ENCODE measurements around the gene WRNIP1. TPM values are rescaled to one million over a fixed set of nuclear protein-coding genes. Genes with fewer than 3 reads are reported as not detected.

The WRNIP1 gene
- total and polyA plus RNA-seq, 2 donors (not counting 1 experiment from before 2014, with no cell fraction given) = 29.7 to 40.8 TPM

GRCh38 chr6:2737885-2738284, 27.3 kb upstream of the WRNIP1 start:
- Histone ChIP-seq H3K9ac (ENCODE audit: insufficient read depth, low read length) (no peak overlapping the region), H3K4me3 (replicated peaks in 1 of 4; ENCODE audit: control extremely low read depth in 1 of 4, insufficient read depth in 1 of 4, low read depth in 3 of 4, low read length in 4 of 4) (no peak overlapping the region), H4K20me1 (ENCODE audit: control insufficient read depth, extremely low read depth, insufficient read depth, low read length) (no peaks in the 10 kb centered on the region), H3K4me2 (ENCODE audit: extremely low read depth, insufficient read depth, low read length) (no peak overlapping the region), H3K27ac (ENCODE audit: insufficient read depth, low read length) (no peak overlapping the region), H3K79me2 (ENCODE audit: control insufficient read depth, insufficient read depth, low read length) (no peaks in the 10 kb centered on the region), H3K4me1 (ENCODE audit: control insufficient read depth, extremely low read depth, insufficient read depth, low read length) (no peaks in the 10 kb centered on the region), H2AFZ (ENCODE audit: low read length) (no peak overlapping the region), H3K27me3 (ENCODE audit: control insufficient read depth, insufficient read depth, low read length) (no peaks in the 10 kb centered on the region), H3K9me3 (ENCODE audit: control insufficient read depth, insufficient read depth, low read depth, low read length) (no peaks in the 10 kb centered on the region), H3K36me3 (ENCODE audit: control insufficient read depth, insufficient read depth, low read length) (no peaks in the 10 kb centered on the region)
- no peak for DNase-seq (ENCODE audit: low read depth in 2 of 2)
- no peak for TF ChIP-seq EZH2 (IDR thresholded peaks at IDR 0.05; ENCODE audit: low read length, missing control alignments)
- TF ChIP-seq CTCF (conservative IDR thresholded peaks at IDR 0.05 in 1 of 2, IDR thresholded peaks at IDR 0.05 in 1 of 2; ENCODE audit: low read depth in 1 of 2, low read length in 2 of 2) = no peak

GRCh38 chr6:2738373-2738979, 26.7 kb upstream of the WRNIP1 start:
- Histone ChIP-seq H3K27ac (ENCODE audit: insufficient read depth, low read length) (no peak overlapping the region), H3K4me3 (replicated peaks in 1 of 4; ENCODE audit: control extremely low read depth in 1 of 4, insufficient read depth in 1 of 4, low read depth in 3 of 4, low read length in 4 of 4) (no peak overlapping the region), H4K20me1 (ENCODE audit: control insufficient read depth, extremely low read depth, insufficient read depth, low read length) (no peaks in the 10 kb centered on the region), H3K36me3 (ENCODE audit: control insufficient read depth, insufficient read depth, low read length) (no peaks in the 10 kb centered on the region), H3K4me2 (ENCODE audit: extremely low read depth, insufficient read depth, low read length) (no peak overlapping the region), H3K4me1 (ENCODE audit: control insufficient read depth, extremely low read depth, insufficient read depth, low read length) (no peaks in the 10 kb centered on the region), H2AFZ (ENCODE audit: low read length) (no peak overlapping the region), H3K9me3 (ENCODE audit: control insufficient read depth, insufficient read depth, low read depth, low read length) (no peaks in the 10 kb centered on the region), H3K79me2 (ENCODE audit: control insufficient read depth, insufficient read depth, low read length) (no peaks in the 10 kb centered on the region), H3K9ac (ENCODE audit: insufficient read depth, low read length) (no peak overlapping the region), H3K27me3 (ENCODE audit: control insufficient read depth, insufficient read depth, low read length) (no peaks in the 10 kb centered on the region)
- DNase-seq (ENCODE audit: low read depth in 2 of 2) = peak; percentile 47 to 74
- no peak for TF ChIP-seq EZH2 (IDR thresholded peaks at IDR 0.05; ENCODE audit: low read length, missing control alignments)
- peak; percentile 73 to 82 for TF ChIP-seq CTCF (conservative IDR thresholded peaks at IDR 0.05 in 1 of 2, IDR thresholded peaks at IDR 0.05 in 1 of 2; ENCODE audit: low read depth in 1 of 2, low read length in 2 of 2)

- H3K9ac ChIP-seq (ENCODE audit: insufficient read depth, low read length) = no peak overlapping the region
- no peaks in the 10 kb centered on the region for H3K27me3 ChIP-seq (ENCODE audit: control insufficient read depth, insufficient read depth, low read length)
- no peak overlapping the region for H3K27ac ChIP-seq (ENCODE audit: insufficient read depth, low read length)
- H3K79me2 ChIP-seq (ENCODE audit: control insufficient read depth, insufficient read depth, low read length) = no peaks in the 10 kb centered on the region
- H3K4me3 ChIP-seq (replicated peaks in 1 of 4; ENCODE audit: control extremely low read depth in 1 of 4, insufficient read depth in 1 of 4, low read depth in 3 of 4, low read length in 4 of 4) = no peak overlapping the region
- H2AFZ ChIP-seq (ENCODE audit: low read length) = no peak overlapping the region
- DNase-seq (ENCODE audit: low read depth in 2 of 2) = peak; percentile 77 to 78
- H3K4me1 ChIP-seq (ENCODE audit: control insufficient read depth, extremely low read depth, insufficient read depth, low read length) = no peaks in the 10 kb centered on the region
- no peaks in the 10 kb centered on the region for H3K36me3 ChIP-seq (ENCODE audit: control insufficient read depth, insufficient read depth, low read length)
- peak overlapping the region; percentile 23 for H3K4me2 ChIP-seq (ENCODE audit: extremely low read depth, insufficient read depth, low read length)
- TF ChIP-seq EZH2 (IDR thresholded peaks at IDR 0.05; ENCODE audit: low read length, missing control alignments) (no peak), CTCF (conservative IDR thresholded peaks at IDR 0.05 in 1 of 2, IDR thresholded peaks at IDR 0.05 in 1 of 2; ENCODE audit: low read depth in 1 of 2, low read length in 2 of 2) (no peak)
- H3K9me3 ChIP-seq (ENCODE audit: control insufficient read depth, insufficient read depth, low read depth, low read length) = no peaks in the 10 kb centered on the region
- no peaks in the 10 kb centered on the region for H4K20me1 ChIP-seq (ENCODE audit: control insufficient read depth, extremely low read depth, insufficient read depth, low read length)
Observed at GRCh38 chr6:2739335-2739734, 25.9 kb upstream of the WRNIP1 start.

Data from fibroblast of lung (primary cell).